GM21529 (cell line): ENCODE results near the gene GNB4.

Experiments
- ATAC-seq: cut with Tn5 transposase; IDR thresholded peaks from one replicate; pipeline ENCODE4 v1.9.1; 2021; ENCODE audit not compliant: unreplicated experiment

GNB4 gene

GRCh38 chr3:179451265-179452175 lies at the start of gene GNB4:
Gene GNB4, minus strand, starts transcription at chr3:179451470. Its CDS starts 25,270 bp downstream, at chr3:179426200.
- ATAC-seq = peak; percentile 79

GRCh38 chr3:179495483-179495882 lies 44.2 kb upstream of the GNB4 start:
- ATAC-seq = no peak

GRCh38 chr3:179493260-179493659 lies 42.0 kb upstream of the GNB4 start:
- ATAC-seq = no peak

- no peak for ATAC-seq
These were observed 36.9 kb upstream of the GNB4 start for GRCh38 chr3:179488213-179488612.

GRCh38 chr3:179486806-179487205 lies 35.5 kb upstream of the GNB4 start:
- ATAC-seq = no peak

GRCh38 chr3:179482857-179483256 lies 31.6 kb upstream of the GNB4 start:
- no peak for ATAC-seq

GRCh38 chr3:179476215-179476614 lies 24.9 kb upstream of the GNB4 start:
- ATAC-seq = no peak

- ATAC-seq = no peak
These were observed 23.2 kb upstream of the GNB4 start for GRCh38 chr3:179474480-179474879.

GRCh38 chr3:179473565-179473964 lies 22.3 kb upstream of the GNB4 start:
- no peak for ATAC-seq

GRCh38 chr3:179464323-179465092 lies 13.2 kb upstream of the GNB4 start:
- peak; percentile 83 for ATAC-seq

GRCh38 chr3:179463319-179463718 lies 12.0 kb upstream of the GNB4 start:
- no peak for ATAC-seq

- no peak for ATAC-seq
These were observed 9.0 kb upstream of the GNB4 start for GRCh38 chr3:179460260-179460659.

GRCh38 chr3:179455954-179456353 lies 4.7 kb upstream of the GNB4 start:
- no peak for ATAC-seq

- no peak for ATAC-seq
These were observed 3.6 kb upstream of the GNB4 start for GRCh38 chr3:179454887-179455286.

GRCh38 chr3:179453967-179454366 lies 2.7 kb upstream of the GNB4 start:
- no peak for ATAC-seq

GRCh38 chr3:179452872-179453271 lies 1.6 kb upstream of the GNB4 start:
- no peak for ATAC-seq

GRCh38 chr3:179452176-179452564 lies 900 bp upstream of the GNB4 start:
- ATAC-seq = no peak

GRCh38 chr3:179450901-179451264 lies 387 bp downstream of the GNB4 start:
- peak; percentile 42 for ATAC-seq

GRCh38 chr3:179450261-179450701 lies 989 bp downstream of the GNB4 start:
- no peak for ATAC-seq

GRCh38 chr3:179449636-179450035 lies 1.6 kb downstream of the GNB4 start:
- ATAC-seq = no peak

- no peak for ATAC-seq
These were observed 4.0 kb downstream of the GNB4 start for GRCh38 chr3:179447251-179447650.

GRCh38 chr3:179446501-179446900 lies 4.8 kb downstream of the GNB4 start:
- no peak for ATAC-seq
